HL-60/S4 treated with retinoic acid at 250 ng/mL for 4 days and 3 days (cell line): ENCODE results near the gene TBC1D22A.
"Not testable (repeated sequence)": the region's sequence is repeated elsewhere in the genome, so short reads cannot be mapped to it uniquely, and the experiment has no call there.

Experiments
- in situ Hi-C: fragments of 300-500 bp; cut with MboI; formaldehyde crosslinking; loops from 2 replicates; pipeline ENCODE4 v1.7.0; 2022; ENCODE audit warnings: low sequenced_read_pairs

TBC1D22A gene

DNA sequence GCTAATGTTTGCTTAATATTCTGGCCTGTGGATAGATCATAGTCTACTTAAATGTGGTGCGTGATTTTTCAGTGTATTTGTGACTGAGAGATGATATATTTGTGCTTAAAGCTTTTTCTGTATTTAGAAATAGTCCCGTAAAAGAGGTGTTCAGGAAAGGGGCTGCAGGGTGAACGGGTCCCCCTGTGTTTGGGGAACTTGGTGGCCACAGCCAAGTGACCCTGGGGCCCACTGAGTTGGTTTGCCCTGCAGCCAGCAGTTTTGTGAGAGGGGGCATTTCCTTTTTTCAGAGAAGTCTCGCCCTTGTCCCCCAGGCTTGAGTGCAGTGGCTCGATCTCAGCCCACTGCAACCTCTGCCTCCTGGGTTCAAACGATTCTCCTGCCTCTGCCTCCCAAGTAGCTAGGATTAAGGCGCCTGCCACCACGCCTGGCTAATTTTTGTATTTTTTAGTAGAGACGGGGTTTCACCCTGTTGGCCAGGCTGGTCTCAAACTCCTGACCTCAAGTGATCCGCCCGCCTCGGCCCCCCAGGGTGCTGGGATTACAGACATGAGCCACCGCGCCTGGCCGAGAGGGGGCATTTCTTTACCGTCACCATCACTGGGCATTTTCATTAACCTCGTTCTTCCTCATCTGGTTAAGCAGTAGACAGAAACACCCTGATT lies 287.4 kb downstream of the TBC1D22A start:
- in situ Hi-C loops, result not testable (repeated sequence)

DNA sequence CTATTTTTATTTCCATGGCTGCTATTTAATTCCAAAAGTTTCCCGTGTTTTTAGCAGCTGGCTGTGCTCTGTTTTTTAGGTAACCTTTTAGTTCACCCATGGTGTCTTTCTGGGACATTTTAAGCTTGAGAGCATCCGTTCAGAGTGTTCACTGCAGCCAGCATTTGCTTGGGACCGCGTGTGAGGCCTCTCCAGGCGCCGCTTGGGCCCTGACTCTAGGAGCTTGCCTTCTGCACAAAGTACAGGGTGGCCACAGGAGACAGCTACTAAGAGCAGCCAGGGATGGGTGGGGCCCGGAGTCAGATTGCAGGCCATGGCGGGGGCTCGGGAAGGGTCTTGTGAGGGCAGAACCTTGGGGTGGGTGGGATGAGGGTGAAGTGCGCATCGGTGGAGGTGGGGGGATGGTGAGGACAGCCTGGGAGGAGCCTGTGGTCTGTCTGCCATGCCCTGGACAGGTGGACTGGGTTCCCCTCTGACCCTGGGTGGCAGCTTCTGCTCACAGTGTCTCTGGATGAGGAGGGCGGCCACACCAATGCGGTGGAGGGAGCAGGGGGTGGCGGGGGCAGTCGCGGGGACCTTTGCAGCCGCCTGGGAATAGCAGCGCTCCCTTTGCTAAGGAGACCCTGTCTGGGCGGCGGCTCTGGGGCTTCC lies 288.1 kb downstream of the TBC1D22A start:
- in situ Hi-C loops, result no loop called here

DNA sequence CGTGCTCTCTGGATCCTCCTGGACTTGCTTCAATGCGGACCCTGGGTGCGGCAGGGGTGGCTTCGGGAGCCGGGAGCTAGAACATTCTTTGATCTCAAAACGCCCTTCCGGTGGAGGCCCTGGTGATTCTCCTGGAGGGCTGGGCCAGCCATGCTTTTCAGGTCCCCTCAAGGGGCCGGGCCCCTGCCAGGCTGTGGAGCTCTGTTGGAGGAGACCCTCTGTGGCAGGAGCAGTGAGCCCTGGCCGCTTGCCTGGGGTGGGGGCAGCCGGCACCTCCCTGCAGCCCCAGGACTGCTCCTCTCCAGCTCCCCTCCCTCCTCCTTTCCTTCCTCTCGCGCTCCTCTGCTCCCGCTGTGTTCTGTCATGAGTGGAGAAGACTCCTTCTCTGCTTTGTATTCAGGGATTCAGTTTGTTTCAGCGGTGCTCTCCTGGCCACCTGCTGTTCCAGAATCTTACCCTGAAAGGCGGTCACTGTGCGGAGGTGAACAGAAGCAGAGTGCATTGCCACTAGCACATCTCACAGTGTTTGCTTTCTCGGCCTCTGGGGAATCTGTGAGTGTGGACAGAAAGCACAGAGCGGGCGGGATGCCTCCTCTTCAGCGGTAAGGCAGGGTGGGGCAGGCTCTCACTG lies 289.1 kb downstream of the TBC1D22A start:
- in situ Hi-C loops, result no loop called here

DNA sequence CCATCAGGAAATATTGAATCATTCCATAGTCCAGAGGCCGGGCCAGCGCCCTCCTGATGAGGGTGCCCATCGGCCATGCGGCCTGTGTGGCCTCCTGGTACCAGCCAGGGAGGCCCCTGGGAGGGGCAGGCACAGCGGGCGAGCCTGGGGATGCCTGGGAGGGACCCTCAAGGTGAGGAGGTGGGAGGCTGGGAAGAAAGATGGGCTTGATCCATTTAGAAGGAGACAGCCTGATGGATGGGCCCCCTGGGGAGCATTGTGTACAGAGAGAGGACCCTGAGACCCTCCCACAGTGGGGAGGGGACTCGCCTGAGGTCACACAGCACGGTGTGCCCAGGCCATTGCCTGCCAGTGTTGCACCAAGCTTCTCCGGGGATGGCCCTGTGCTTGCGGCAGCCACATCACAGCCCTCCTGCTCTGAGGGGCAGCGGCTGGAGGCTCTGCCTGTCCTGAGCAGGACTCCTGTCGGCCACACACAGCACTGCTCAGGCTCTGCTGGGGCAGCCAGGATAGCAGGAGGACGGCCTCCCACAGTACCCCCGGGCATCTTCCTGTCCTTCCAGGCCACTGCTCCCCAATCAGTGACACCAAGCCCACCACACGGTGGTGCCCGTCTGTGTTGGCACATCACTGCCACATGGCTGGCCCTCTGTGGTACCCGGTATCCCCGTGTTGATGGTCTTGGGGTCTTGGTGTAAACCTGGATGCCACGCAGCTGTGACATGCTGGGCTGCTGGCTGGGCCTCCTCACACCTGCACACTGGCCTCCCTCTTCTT lies 290.0 kb downstream of the TBC1D22A start:
- in situ Hi-C loops, result no loop called here

DNA sequence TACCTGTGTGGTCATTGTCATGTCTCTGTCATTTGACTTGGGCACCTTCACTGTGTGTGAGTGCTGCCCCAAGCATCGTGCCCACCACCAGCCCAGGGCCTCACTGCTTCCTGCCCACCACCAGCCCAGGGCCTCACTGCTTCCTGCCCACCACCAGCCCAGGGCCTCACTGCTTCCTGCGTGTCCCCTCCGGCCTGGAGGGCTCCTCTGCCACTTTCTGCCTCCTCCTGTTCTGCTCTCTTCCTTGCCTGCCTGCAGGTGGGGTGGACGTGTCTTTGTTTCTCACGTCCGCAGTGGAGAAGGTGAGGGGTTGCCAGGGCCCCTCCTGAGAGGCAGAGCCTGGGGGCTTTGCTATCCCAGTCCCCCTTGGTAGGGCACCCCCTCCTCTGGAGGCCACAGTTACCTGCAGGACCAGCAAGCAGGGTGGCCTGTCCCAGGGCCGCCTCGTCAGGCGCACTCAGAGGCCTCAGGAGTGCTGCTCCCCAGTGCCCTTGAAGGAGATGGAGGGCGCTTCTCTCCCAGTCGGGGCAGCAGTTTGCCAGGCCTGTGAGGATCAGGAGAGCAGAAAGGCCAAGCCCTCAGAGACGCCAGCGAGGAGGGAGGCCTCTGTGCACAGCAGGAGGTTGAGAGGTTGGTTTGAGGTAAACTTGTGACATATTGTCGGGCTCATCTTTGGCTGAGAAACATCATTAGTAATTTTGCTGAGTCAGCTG lies 290.7 kb downstream of the TBC1D22A start:
- in situ Hi-C loops, result no loop called here

DNA sequence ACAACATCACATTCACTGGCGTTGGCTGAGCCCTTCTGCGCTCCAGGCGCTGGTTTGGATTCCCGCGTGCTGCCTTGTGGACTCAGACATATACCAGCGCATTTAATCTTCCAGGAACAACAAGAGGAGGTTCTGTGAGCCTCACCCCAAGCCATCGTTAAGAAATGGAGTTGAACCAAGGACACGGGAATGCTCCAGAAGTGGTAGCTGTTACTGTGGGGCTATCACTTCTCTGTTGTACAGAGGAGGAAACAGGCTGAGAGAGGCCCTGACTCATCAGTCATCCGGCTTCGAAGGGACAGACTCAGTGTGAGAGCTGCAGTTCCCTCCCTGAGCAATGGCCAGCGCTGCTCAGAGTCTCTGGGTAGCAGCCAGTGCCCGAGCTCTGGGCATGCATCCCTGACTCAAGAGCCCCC lies 291.3 kb downstream of the TBC1D22A start:
- in situ Hi-C loops, result no loop called here

DNA sequence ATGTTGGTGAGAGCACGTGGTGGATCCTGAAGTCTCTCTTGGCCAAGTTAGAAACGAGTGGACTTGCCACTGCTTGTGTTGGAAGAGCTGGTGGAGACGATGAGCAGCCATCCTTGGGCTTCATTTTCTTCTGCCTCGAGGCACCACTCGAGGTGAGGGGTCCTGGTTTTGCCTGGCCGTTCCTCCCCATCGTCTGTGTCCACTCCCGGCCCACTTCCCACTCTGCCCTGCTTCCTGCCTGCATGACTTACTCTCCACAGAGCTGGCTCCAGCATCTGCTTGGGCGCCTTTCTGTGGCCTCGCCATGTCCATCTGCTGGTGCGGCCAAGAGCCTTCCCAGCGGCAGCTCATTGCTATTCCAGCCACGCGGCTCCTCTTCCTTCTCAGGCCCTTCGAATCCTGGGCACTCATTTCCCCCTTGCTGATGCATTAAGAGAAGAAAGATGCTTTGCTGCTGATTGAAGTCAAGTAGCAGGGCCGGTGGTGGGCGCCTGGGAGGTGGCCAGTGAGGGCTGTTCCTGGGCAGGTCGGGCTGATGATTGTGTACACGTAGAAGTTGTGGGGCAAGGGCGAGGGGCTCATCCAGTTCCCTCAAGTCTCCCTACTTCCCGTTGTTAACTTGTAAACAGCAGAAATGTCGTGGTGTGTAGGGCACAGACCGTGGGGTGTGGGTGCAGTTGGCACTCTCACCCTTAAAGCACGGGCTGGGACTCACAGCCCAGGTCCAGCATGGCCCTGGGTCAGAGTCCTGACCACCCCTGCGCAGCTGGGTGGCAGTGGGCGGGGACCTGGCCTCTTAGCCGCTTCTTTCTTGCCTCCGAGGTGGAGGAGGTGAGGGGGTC lies 292.0 kb downstream of the TBC1D22A start:
- in situ Hi-C loops, result no loop called here

DNA sequence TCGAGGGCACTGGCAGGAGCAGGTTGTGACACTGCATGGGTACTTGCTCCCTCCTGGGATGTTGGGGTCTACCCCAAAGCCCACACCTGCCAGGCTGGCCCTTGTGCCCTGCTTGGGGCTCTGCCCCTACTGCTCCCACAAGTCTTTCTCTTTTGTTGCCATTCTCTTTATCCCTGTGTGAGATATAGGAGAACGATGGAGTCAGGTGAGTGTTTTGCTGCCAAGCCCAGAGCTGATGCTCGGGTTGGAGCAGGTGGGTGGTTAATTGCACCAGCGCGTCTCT lies 292.6 kb downstream of the TBC1D22A start:
- in situ Hi-C loops, result no loop called here

DNA sequence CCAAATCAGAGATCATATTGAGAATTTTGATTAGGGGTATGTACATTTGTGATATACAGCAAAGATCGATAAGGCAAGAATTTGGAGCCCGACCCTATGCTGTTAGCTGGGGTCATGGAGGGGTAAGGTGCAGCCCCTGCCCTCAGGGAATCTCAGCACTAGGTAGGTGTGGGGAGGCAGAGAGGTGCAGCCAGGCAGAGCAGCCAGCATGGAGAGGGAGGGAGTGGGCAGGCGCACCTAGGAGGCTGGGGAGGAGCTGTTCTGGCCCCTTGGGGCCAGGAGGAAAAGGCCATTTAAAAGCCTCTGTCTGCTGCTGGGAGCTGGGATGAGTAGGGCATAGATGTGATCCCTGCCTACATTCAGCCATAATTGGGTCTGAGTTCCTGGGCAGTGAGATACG lies 293.0 kb downstream of the TBC1D22A start:
- in situ Hi-C loops, result no loop called here

DNA sequence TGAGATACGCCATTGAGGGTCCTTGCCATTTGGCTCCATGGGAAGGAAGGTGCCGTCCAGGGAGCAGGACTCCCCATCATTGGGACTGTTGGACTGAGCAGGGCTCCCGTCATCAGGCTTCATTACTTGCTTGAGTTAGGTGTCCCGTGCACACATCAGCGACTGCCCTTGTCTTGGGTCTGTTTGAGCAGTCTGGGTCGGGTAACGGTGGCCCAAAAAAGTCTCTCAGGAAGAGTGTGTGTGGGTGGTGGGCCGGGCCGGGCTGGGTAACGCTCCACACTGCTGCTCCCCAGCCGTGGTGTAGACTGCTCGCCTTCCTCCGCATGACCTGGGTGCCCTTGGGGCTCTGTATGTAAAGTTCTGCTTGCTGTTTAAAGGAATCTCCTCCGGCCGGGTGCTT lies 293.5 kb downstream of the TBC1D22A start:
- in situ Hi-C loops, result no loop called here

DNA sequence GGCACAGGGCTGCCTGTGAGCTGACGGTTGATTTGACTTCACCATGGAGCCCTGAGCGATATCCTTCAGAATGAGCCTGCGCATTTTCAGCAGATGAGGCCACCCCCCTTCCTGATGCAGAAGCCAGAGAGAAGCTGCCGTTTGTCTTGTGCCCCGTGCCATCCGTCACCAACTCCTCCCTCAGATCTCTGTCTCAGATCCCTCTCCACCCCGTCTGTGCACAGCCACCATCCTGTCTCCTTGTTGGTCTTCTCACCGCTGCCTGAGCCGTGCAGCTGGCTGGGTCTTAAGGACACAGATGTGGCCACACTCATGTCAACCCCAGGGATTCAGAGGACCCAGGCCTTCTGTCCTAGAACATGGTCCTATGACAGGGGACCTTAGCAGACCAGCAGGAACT lies 293.9 kb downstream of the TBC1D22A start:
- in situ Hi-C loops, result no loop called here

DNA sequence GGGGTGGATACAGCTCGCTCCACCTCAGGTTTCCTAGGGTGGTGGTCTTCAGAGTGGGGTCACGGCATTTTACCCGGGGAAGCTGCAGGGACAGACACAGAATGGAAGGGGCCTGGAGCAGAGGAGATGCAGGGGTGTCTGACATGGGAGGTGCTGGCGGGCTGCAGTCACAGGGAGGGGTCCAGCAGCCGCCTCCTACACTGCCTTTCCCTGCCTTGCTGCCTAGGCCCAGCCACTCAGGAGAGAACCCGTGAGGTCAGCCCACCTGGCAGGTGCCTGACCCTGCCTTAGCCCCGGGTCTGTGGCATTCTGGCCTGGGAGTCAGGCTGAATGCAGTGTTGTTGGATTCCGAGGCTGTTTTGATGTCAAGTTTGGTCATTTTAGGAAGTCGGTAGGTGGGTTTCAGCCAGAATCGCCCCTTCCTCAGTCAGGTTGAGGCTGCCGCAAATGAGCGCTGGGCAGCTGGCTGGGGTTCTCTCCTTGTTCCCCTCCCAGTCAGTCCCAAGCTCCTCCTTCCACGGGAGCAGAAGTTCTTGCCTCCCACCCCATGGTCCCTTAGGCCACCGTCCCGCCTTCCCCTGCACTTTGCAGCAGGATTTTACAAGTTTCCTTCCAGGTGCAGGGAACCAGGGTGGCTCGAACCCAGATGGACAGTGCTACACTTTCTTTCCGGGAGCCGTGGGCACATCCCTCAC lies 294.5 kb downstream of the TBC1D22A start:
- in situ Hi-C loops, result no loop called here

DNA sequence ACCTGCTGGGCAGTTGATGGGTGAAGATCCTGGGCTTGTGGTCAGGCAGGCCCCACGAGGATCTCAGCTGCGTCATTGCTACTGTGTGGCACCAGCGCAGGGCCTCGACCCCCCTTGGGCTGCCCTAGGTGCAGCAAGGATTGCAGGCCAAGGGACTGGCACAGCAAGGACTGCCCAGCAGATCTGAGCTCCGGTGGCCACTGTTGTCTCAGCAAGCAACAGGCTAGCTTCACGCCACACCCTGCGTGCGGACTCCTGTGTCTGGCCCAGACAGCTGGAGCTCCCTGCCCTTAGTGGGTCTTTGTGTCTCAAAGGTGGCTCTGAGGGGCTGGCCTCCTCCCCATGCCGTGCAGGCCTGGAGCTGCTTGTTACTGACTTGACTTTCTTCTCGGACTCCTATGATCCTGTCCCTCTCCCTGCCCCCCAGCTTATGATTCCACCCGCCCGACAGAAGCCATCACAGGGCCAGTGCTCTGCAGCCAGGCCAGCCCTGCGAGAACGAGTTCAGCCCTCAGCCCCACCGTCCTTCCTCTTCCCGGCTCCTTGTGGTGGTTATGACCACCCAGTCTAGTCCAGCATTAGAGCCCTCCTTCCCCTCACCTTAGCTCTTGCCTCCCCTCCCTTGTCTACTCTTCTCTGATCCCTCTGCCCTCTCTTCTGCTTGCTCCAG lies 295.6 kb downstream of the TBC1D22A start:
- in situ Hi-C loops, result no loop called here

DNA sequence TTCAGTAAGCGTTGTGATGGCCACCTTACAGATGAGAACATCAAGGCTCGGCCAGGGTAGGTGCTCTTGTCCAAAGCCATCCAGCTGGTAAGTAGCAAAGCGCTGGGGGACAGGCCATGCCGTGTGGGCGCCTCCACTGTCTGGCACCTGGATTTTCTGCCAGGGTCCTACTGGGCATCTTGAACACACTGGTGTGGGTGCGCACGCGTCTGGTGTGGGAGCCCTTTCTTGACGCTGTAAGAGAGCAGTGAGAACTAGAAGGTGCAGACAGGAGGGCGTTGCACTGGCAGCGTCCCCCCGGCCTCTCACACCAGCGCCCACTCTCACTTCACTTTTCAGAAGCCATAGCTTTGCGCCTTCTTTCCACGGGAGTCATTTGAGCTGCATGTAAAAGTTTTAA lies 296.6 kb downstream of the TBC1D22A start:
- in situ Hi-C loops, result no loop called here

DNA sequence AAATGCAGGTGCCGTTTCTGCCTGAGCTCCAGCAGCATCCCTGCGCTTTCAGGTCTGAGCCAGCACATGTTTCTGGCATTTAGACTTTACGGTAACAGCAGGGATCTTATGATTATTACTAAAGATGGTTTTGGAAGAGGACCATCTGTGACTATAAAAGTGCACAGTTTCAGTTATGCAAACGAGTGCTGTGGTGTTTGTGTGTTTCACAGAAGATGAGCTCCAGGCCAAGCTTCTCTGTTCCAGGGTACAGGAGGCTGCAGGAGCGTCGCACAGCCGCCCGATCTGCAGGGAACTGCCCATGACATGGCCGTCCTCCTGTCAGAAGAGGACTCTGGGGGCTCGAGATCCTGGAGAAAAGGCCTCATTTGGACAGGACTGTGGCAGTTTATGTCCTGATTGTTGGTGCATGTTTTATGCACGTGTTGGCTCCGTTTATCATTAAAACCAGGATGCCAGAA lies 297.3 kb downstream of the TBC1D22A start:
- in situ Hi-C loops, result no loop called here

DNA sequence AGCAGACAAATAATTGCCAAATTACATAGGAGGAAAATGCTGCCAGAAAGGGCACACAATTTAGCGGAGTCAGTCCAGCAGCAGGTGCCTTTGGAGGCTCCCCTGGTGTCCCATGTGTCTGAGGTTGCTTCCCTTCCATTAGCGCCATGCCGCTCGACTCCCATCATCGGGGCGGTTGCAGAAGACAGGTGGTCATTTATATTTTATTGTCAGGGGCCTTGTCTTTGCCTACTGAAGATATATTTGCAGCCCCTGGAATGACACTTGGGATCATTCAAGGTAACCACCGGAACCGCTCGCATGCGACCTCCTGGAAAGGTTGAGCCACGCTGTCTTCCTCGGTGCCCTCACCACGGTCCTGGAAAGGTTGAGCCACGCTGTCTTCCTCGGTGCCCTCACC lies 298.3 kb downstream of the TBC1D22A start:
- in situ Hi-C loops, result no loop called here

DNA sequence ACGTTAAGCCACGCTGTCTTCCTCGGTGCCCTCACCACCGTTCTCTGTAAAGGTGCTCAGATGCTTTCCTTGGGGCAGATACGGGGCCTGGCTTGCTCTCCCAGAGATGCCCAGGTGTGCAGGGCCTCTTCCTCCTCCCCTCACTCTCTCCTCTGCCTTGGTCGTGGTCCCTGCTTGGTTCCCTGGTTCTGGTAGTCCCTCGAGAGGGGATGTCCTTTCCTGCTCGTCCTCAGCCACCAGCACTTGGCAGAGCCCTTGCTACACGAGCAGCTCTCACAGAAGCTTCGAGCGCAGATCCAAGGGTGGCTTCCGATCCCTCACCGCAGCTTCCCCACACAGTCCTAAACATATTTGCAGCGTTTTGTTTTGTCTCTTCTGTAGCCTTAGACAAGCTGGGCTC lies 298.8 kb downstream of the TBC1D22A start:
- in situ Hi-C loops, result no loop called here

DNA sequence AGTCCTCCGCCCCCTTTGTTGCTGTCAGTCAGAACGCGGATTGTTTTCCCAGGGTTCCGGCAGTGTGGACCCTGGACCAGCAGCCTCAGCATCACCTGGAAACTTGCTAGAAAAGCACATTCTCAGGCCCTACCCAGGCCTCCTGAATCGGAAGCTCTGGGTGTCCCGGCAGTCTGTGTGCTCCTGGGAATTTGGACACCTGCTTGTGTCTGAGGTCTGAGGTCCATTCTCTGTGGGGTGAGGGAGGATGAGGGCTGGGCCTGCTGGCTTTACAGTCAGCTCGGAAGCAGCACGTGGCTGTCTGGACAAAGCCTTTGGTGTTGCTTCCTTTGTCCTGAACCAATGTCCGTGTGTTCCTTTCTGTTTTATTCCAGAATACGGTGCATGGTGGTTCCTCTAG lies 299.7 kb downstream of the TBC1D22A start:
- in situ Hi-C loops, result no loop called here

DNA sequence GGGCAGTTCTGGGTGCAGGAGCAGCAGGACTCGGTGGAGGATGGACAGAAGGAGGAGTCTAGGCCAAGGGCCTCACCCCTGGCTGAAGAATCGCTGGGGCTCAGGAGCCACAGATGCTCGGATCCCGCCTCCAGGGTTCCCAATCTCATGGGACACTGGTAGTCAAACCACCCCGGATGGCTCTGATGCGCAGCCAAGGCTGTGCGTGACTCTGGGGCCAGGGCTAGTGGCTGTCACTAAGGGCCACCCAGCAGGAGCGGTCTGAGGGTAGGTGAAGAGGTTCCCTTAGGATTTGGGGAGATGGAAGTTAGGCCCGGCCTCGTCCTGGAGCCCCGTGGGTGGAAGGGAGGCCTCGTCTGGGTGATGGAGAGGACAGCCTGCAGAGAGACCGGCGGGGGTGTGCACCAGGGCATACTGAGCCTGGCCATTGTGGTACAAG lies 300.6 kb downstream of the TBC1D22A start:
- in situ Hi-C loops, result no loop called here
